Endothelial cell (in vitro differentiated cells): ENCODE results near the gene NCSTN. TPM values are rescaled to one million over a fixed set of nuclear protein-coding genes. Genes with fewer than 3 reads are reported as not detected.

Experiments used
- DNase-seq: peaks from one replicate; pipeline ENCODE4 v3.0.0; 2021; ENCODE audit warnings: low spot score
- H3K27ac Mint-ChIP-seq: one replicate; pipeline ENCODE4 v1.8.0; 2021; ENCODE audit warnings: mixed read lengths, inconsistent platforms; ENCODE audit not compliant: unreplicated experiment
- H3K27me3 Mint-ChIP-seq: one replicate; pipeline ENCODE4 v1.8.0; 2021; ENCODE audit warnings: mild to moderate bottlenecking, moderate library complexity, mixed read lengths, inconsistent platforms; ENCODE audit not compliant: unreplicated experiment
- H3K36me3 Mint-ChIP-seq: one replicate; pipeline ENCODE4 v1.8.0; 2021; ENCODE audit warnings: mild to moderate bottlenecking, low read depth, mixed read lengths, inconsistent platforms; ENCODE audit not compliant: unreplicated experiment
- H3K4me1 Mint-ChIP-seq: one replicate; pipeline ENCODE4 v1.8.0; 2021; ENCODE audit warnings: mild to moderate bottlenecking, mixed read lengths, inconsistent platforms; ENCODE audit not compliant: unreplicated experiment
- H3K4me3 Mint-ChIP-seq: one replicate; pipeline ENCODE4 v1.8.0; 2021; ENCODE audit warnings: mild to moderate bottlenecking, mixed read lengths, inconsistent platforms; ENCODE audit not compliant: unreplicated experiment
- H3K9me3 Mint-ChIP-seq: one replicate; pipeline ENCODE4 v1.8.0; 2021; ENCODE audit warnings: mixed read lengths, inconsistent platforms; ENCODE audit not compliant: unreplicated experiment
- CTCF ChIP-seq: fragments of 200-600 bp; sonication (generic); IDR thresholded peaks from one replicate; pipeline ENCODE4 v1.5.0; 2021; ENCODE audit warnings: antibody characterized with exemption; ENCODE audit not compliant: unreplicated experiment
- long read RNA-seq: library from polyadenylated mRNA; unstranded; transcript quantifications from one replicate; pipeline ENCODE4 v2.0.0, GENCODE V29; 2020; ENCODE audit not compliant: unreplicated experiment
- total RNA-seq: library from RNA; stranded (reverse); fragmentation: NEBNext Ultra II Directional; extraction: Animal tissue kit (Norgen Biotek cat#: 25700); gene quantifications from one replicate; pipeline ENCODE4 v1.2.1, GENCODE V29; 2021; ENCODE audit not compliant: unreplicated experiment

The NCSTN gene
- 115 TPM for total RNA-seq
- long read RNA-seq, transcript NCSTN-201 (17 exons, 2,936 nt), result major isoform, 34 of 36 reads
- long read RNA-seq, partial matches to known transcripts, result 0 of 36 reads
- long read RNA-seq, other reads (novel, unspliced or antisense), result 2 of 36 reads

GRCh38 chr1:160342953-160343869 lies at the start of gene NCSTN, which contains the start of gene COPA:
TSS of gene NCSTN (plus strand) at chr1:160343383. CDS start at chr1:160343397, 14 bp downstream.
TSS of gene COPA (minus strand) at chr1:160343250. CDS start at chr1:160343170, 80 bp downstream.
- H3K27ac Mint-ChIP-seq, result peak within 1 kb of the TSS; percentile 100
- peak within 1 kb of the TSS; percentile 100 for H3K4me3 Mint-ChIP-seq
- H3K9me3 Mint-ChIP-seq, result no peaks in the 10 kb centered on the region
- peaks cover 30% of the 10 kb centered on the region for H3K36me3 Mint-ChIP-seq
- TF ChIP-seq CTCF, result no peak
- DNase-seq, result peak; percentile 87
- peaks cover 5% of the 10 kb centered on the region for H3K27me3 Mint-ChIP-seq
- H3K4me1 Mint-ChIP-seq, result peaks cover 44% of the 10 kb centered on the region

DNA sequence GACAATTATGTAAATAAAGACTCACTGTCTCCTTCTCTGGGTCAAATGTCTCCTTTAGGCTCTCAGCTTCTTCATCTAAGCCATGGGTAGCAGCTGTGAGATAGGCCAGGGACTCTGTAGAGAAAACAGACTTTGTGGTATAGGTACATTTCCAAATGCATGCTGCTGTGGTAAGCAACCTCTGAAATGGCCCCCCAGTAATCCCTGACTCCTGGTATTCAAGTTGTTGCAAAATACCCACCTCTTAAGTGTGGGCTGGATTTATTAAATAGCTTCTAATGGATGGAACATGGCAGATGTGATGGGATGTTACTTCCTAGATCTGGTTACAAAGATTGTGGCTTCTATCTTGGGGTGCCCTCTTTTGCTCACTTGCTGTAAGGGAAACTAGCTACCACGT lies 47.1 kb upstream of the NCSTN start:
- H3K27ac Mint-ChIP-seq, result no peak overlapping the region
- DNase-seq, result no peak
- no peak for TF ChIP-seq CTCF

GRCh38 chr1:160300173-160300572 lies 43.0 kb upstream of the NCSTN start:
- TF ChIP-seq CTCF, result no peak
- Mint-ChIP-seq H3K27me3 (no peaks in the 10 kb centered on the region), H3K36me3 (peaks cover 46% of the 10 kb centered on the region), H3K9me3 (no peaks in the 10 kb centered on the region), H3K27ac (no peak overlapping the region), H3K4me3 (no peak overlapping the region), H3K4me1 (no peaks in the 10 kb centered on the region)
- no peak for DNase-seq

More for the DNA sequence above, 47.1 kb upstream of the NCSTN start:
- Mint-ChIP-seq H3K36me3 (peaks cover 67% of the 10 kb centered on the region), H3K9me3 (no peaks in the 10 kb centered on the region), H3K27me3 (no peaks in the 10 kb centered on the region), H3K4me3 (no peak overlapping the region), H3K4me1 (peaks cover 16% of the 10 kb centered on the region)

DNA sequence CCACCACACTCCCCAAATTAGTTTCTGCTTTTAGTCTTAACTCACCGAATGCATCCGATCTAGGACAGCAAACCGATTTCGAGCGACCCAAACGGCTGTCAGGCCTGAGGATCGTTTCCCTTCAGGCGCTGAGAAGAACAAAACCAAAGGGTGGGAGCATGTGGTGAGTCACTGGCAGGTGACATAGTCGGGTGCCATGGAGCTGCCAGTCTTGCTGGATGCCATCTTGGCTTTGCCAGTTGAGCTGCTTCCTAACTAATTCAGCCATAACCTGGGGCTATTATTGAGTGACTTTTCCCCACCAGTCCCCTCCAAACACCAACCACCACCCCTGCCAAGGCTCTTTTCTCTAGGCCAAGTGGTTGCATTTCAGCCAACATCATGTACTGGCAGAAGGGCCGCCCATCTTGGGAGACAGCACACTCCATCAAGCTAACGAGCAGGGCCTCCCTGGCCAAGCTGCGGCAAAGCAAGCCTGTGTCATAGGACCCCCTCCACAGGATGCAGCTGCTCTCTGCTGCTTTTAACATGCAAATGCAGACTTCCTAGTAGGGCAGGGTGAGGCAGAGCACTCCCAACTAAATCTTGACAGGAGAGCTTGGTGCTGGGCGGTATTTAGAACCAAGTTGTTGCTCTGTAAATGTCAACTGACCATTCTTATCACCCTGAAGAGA lies 35.9 kb upstream of the NCSTN start:
- Mint-ChIP-seq H3K36me3 (peaks cover 41% of the 10 kb centered on the region), H3K27ac (no peak overlapping the region), H3K27me3 (peaks cover 1% of the 10 kb centered on the region), H3K4me1 (peaks cover 14% of the 10 kb centered on the region), H3K4me3 (no peak overlapping the region), H3K9me3 (no peaks in the 10 kb centered on the region)
- DNase-seq, result peak; percentile 31
- TF ChIP-seq CTCF, result no peak
